Measurements from ENCODE around the gene SEMA3F. TPM values are rescaled to one million over a fixed set of nuclear protein-coding genes. Genes with fewer than 3 reads are reported as not detected.

Gene SEMA3F
- total and polyA plus RNA-seq, 2 of the 4 experiments (the other 2 are of a cell fraction), result 7.3 to 23.3 TPM

DNA sequence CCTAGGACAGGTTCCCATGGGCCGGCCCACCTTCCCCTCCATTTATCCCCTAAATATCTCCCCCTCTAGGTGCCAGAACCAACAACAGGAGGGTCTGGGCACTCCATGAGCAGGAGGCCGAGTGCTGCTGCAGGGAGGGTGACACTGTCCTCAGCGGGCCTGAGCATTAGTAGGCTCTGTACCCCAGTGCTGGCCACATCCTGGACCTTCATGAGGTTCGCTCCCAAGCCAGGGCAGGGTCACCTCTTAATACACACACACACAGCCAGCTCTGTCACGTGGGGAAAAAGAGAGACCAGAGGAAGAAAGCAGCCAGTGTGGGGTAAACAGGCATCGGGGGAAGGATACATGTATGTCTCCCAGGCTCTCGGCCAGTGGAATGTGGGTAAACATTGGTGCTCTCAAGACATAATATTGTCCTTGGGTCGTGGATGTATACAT is 27.9 kb upstream of the SEMA3F start:
- Histone ChIP-seq H3K4me2 (ENCODE audit: low read depth, low read length) (no peak overlapping the region; the same call in 1 of the 2 replicates), H4K91ac (ENCODE audit: insufficient read depth, low read depth, low read length) (peak overlapping the region; percentile 68), H3K27me3 (ENCODE audit: control insufficient read depth, insufficient read depth, low read length) (peaks cover 3% of the 10 kb centered on the region; the same call in 1 of the 2 replicates), H3K4ac (ENCODE audit: low read depth, low read length) (peak overlapping the region; percentile 88), H3K79me1 (ENCODE audit: low read depth in 1 of 2, low read length in 2 of 2) (0 out of 4 replicates have a peak, but pooled peaks cover 0 to under 1% of the 10 kb centered on the region in 2 experiments), H2BK15ac (ENCODE audit: low read depth, low read length) (peak overlapping the region; percentile 62; the same call in 1 of the 3 replicates), H2AFZ (replicated peaks; ENCODE audit: low read length, poor library complexity) (no peak overlapping the region), H3K9me1 (ENCODE audit: insufficient read depth, low read length) (peaks cover 20% of the 10 kb centered on the region; the same call in 1 of the 2 replicates), H3K56ac (ENCODE audit: extremely low read depth, insufficient read depth, low read length) (no peak overlapping the region), H3K4me1 (ENCODE audit: control insufficient read depth, insufficient read depth, low read length) (peaks cover 31% of the 10 kb centered on the region), H2BK120ac (ENCODE audit: low read depth, low read length) (peak overlapping the region; percentile 90), H4K20me1 (ENCODE audit: insufficient read depth, low read length) (0 out of 2 replicates have a peak, but pooled peaks cover 2% of the 10 kb centered on the region), H3K27ac (ENCODE audit: insufficient read depth, low read length) (peak overlapping the region; percentile 70; the same call in 1 of the 2 replicates), H2BK20ac (ENCODE audit: low read depth, low read length) (peak overlapping the region; percentile 77), H2BK5ac (ENCODE audit: low read depth, low read length, poor library complexity, severe bottlenecking) (peak overlapping the region; percentile 12), H3K23ac (ENCODE audit: low read depth, low read length) (no peak overlapping the region; the same call in 1 of the 2 replicates), H2AK9ac (replicated peaks; ENCODE audit: low read depth, low read length, poor library complexity) (peak overlapping the region; percentile 4), H3K9me3 (ENCODE audit: control insufficient read depth, insufficient read depth, low read length) (no peaks in the 10 kb centered on the region), H3K36me3 (ENCODE audit: control insufficient read depth, insufficient read depth, low read length) (no peaks in the 10 kb centered on the region), H4K8ac (ENCODE audit: low read depth in 2 of 2, low read length in 2 of 2) (peak overlapping the region; percentile 28 to 61; a peak in 2 of 4 replicates), H2AK5ac (ENCODE audit: low read depth, low read length) (peak overlapping the region; percentile 74), H3K18ac (ENCODE audit: low read depth, low read length) (peak overlapping the region; percentile 79), H3K4me3 (ENCODE audit: insufficient read depth, low read depth, low read length) (no peak overlapping the region), H4K5ac (ENCODE audit: low read depth, low read length) (peak overlapping the region; percentile 77), H3K9ac (ENCODE audit: low read depth, low read length) (no peak overlapping the region), H3K14ac (replicated peaks; ENCODE audit: low read depth, low read length) (peak overlapping the region; percentile 73; the same call in 1 of the 2 replicates)
- BruUV-seq (replicated peaks), result no TSS peak
- ATAC-seq (ENCODE audit: low read depth) (peak; percentile 6), DNase-seq (peak; percentile 25)
- 52% methylated on average over 3 of the region's 8 CpGs; no CpG with 5 or more reads in 1 of the 2 experiments for WGBS, 2 experiments (ENCODE audit: extremely low coverage in 2 of 2, insufficient read length in 1 of 2)
- CTCF ChIA-PET, result no interaction called here
- POLR2A ChIA-PET (ENCODE audit: unreplicated experiment), result interaction anchor here (0.7 kb wide), 1 partner anchor 183 kb away, joined by 3 read pairs; no protein-coding TSS in a partner anchor
- intact Hi-C loops (cut with micrococcal nuclease) (no loop called here), dilution Hi-C loops (cut with HindIII; ENCODE audit: low sequenced_read_pairs, unreplicated experiment) (no loop called here), in situ Hi-C loops (cut with MboI; ENCODE audit: low sequenced_read_pairs) (no loop called here)
- TF ChIP-seq SMC3 (IDR thresholded peaks at IDR 0.05; ENCODE audit: low read depth, low read length), result no peak
- TF ChIP-seq CEBPB (IDR thresholded peaks at IDR 0.05; ENCODE audit: low read depth, low read length), result no peak
- TF ChIP-seq, protein P1, sequence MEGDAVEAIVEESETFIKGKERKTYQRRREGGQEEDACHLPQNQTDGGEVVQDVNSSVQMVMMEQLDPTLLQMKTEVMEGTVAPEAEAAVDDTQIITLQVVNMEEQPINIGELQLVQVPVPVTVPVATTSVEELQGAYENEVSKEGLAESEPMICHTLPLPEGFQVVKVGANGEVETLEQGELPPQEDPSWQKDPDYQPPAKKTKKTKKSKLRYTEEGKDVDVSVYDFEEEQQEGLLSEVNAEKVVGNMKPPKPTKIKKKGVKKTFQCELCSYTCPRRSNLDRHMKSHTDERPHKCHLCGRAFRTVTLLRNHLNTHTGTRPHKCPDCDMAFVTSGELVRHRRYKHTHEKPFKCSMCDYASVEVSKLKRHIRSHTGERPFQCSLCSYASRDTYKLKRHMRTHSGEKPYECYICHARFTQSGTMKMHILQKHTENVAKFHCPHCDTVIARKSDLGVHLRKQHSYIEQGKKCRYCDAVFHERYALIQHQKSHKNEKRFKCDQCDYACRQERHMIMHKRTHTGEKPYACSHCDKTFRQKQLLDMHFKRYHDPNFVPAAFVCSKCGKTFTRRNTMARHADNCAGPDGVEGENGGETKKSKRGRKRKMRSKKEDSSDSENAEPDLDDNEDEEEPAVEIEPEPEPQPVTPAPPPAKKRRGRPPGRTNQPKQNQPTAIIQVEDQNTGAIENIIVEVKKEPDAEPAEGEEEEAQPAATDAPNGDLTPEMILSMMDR (conservative IDR thresholded peaks at IDR 0.05; ENCODE audit: low read depth, low read length), result no peak
- TF ChIP-seq, protein P2, sequence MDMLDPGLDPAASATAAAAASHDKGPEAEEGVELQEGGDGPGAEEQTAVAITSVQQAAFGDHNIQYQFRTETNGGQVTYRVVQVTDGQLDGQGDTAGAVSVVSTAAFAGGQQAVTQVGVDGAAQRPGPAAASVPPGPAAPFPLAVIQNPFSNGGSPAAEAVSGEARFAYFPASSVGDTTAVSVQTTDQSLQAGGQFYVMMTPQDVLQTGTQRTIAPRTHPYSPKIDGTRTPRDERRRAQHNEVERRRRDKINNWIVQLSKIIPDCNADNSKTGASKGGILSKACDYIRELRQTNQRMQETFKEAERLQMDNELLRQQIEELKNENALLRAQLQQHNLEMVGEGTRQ (IDR thresholded peaks at IDR 0.05; ENCODE audit: low read depth, low read length), result 0 out of 2 replicates have a peak, but pooled peaks have one; percentile 20
- TF ChIP-seq RAD21 (IDR thresholded peaks at IDR 0.05; ENCODE audit: low read length), result no peak
- TF ChIP-seq RFX5 (IDR thresholded peaks at IDR 0.05; ENCODE audit: low read depth, low read length), result no peak
